ENCODE measurements around the gene SPR.
A peak's percentile ranks its signal among the peaks of the same experiment; 100 is the strongest.

The SPR gene

GRCh38 chr2:72915320-72915906, 28.2 kb downstream of the SPR start:
- no peak for DNase-seq (ENCODE audit: low read depth in 3 of 3)

GRCh38 chr2:72915907-72916742, 28.9 kb downstream of the SPR start:
- DNase-seq (ENCODE audit: low read depth in 3 of 3): peak in 1 of 3 experiments; percentile 50

GRCh38 chr2:72916743-72917137, 29.5 kb downstream of the SPR start:
- DNase-seq (ENCODE audit: low read depth in 3 of 3): no peak

- peak in 1 of 3 experiments; percentile 56 for DNase-seq (ENCODE audit: low read depth in 3 of 3)
Measured at GRCh38 chr2:72917138-72917876, 30.1 kb downstream of the SPR start, which contains the start of gene EMX1. EMX1 (plus strand) TSS chr2:72917519; CDS start chr2:72917853, 334 bp downstream.

GRCh38 chr2:72917877-72918553, 30.8 kb downstream of the SPR start:
- DNase-seq (ENCODE audit: low read depth in 3 of 3): no peak

GRCh38 chr2:72919414-72920317, 32.5 kb downstream of the SPR start:
- DNase-seq (ENCODE audit: low read depth in 3 of 3): no peak

GRCh38 chr2:72920318-72921087, 33.3 kb downstream of the SPR start:
- peak in 1 of 3 experiments; percentile 30 for DNase-seq (ENCODE audit: low read depth in 3 of 3)

- DNase-seq (ENCODE audit: low read depth in 3 of 3): no peak
Measured at GRCh38 chr2:72921088-72921851, 34.1 kb downstream of the SPR start.

GRCh38 chr2:72921853-72922252, 34.6 kb downstream of the SPR start:
- no peak for DNase-seq (ENCODE audit: low read depth in 3 of 3)

GRCh38 chr2:72923833-72924352, 36.7 kb downstream of the SPR start:
- no peak for DNase-seq (ENCODE audit: low read depth in 3 of 3)

- DNase-seq (ENCODE audit: low read depth in 3 of 3): no peak
Measured at GRCh38 chr2:72924353-72925240, 37.4 kb downstream of the SPR start.

- DNase-seq (ENCODE audit: low read depth in 3 of 3): no peak
Measured at GRCh38 chr2:72925328-72925943, 38.2 kb downstream of the SPR start.

- DNase-seq (ENCODE audit: low read depth in 3 of 3): no peak
Measured at GRCh38 chr2:72926368-72926767, 39.2 kb downstream of the SPR start.

GRCh38 chr2:72926811-72927465, 39.7 kb downstream of the SPR start:
- DNase-seq (ENCODE audit: low read depth in 3 of 3): no peak

- DNase-seq (ENCODE audit: low read depth in 3 of 3): no peak
Measured at GRCh38 chr2:72927619-72928550, 40.7 kb downstream of the SPR start.

- no peak for DNase-seq (ENCODE audit: low read depth in 3 of 3)
Measured at GRCh38 chr2:72929010-72929409, 41.8 kb downstream of the SPR start.
